Measurements from ENCODE around the gene PBOV1. TPM values are rescaled to one million over a fixed set of nuclear protein-coding genes. Genes with fewer than 3 reads are reported as not detected.

PBOV1 gene
- not detected in 2 replicates for total RNA-seq (2014; rRNA removed; shearing (Covaris generic))

DNA sequence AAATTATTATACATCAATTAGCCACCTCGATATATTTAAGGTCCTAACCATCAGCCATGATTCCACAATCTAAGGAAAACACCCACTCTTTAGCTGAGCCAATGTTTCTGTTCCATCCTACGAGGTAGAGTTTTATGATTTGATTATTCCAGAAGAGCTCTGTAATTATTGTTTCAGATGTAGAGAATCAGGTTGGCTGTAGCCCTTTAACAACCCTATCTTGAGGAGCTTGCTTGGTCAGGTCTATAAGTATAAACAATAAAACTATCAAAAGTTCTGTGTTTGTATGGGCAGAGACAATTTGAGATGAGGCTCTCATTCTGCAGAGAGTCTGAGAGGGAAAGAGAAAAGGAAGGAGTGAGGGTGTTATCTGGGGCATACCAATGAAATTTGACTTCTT is at the start of gene PBOV1:
Gene PBOV1, minus strand, starts transcription at position 43 of the 400 bp plus-strand sequence. CDS start 96 bp downstream, outside the sequence.
- Histone ChIP-seq H3K9me3 (replicated peaks) (no peaks in the 10 kb centered on the region), H3K27ac (no peak within 1 kb of the TSS)
- no peak for DNase-seq

DNA sequence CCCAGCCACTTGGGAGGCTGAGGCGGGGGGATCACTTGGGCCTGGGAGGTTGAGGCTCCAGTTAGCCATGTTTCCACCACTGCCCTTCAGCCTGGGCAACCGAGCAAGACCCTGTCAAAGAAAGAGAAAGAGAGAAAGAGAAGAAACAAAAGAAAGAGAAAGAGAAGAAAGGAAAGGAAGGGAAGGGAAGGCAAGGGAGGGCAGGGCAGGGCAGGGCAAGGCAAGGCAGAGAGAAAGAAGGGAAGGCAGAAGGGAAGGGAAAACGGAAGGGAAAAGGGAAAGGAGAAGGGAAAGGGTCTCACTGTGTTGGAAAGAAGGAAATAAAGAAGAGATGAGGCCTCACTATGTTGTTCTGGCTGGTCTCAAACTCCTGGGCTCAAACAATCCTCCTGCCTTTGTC is 47.8 kb upstream of the PBOV1 start:
- DNase-seq: no peak
- H3K27ac ChIP-seq: no peak overlapping the region
- H3K9me3 ChIP-seq (replicated peaks): no peaks in the 10 kb centered on the region
- no peak overlapping the region for H3K4me3 ChIP-seq
- H3K27me3 ChIP-seq: no peaks in the 10 kb centered on the region
- no peaks in the 10 kb centered on the region for H3K4me1 ChIP-seq
- H3K36me3 ChIP-seq: no peaks in the 10 kb centered on the region

More for the DNA sequence above, at the start of gene PBOV1:
- H3K4me3 ChIP-seq: no peak within 1 kb of the TSS
- no peaks in the 10 kb centered on the region for H3K36me3 ChIP-seq
- H3K4me1 ChIP-seq: no peaks in the 10 kb centered on the region
- no peaks in the 10 kb centered on the region for H3K27me3 ChIP-seq

DNA sequence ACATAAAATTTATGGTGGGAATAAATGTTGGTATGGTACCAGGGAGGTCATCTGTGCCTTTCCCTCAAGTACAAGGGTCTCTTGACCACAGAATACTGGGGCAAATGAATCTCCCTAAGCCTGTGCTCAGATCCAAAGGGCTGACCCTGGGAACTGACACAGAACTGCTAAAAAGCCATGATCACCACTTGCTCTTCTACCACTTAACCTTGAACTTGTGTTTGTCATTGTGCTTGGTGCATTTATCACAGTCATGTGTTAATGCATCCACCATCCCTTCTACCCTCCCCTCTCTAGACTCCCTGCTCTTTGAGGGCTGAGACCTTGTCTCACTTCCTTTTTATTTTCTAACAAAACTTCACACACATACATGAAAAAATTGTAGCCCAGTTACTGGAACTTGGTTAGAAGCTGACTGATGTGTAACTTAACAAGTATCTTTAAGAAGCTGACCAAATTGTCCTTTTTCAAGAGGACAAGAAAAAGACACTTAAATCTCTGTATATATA is 46.1 kb upstream of the PBOV1 start:
- H3K27ac ChIP-seq: no peak overlapping the region
- H3K4me1 ChIP-seq: no peaks in the 10 kb centered on the region
- no peak for DNase-seq
- H3K27me3 ChIP-seq: no peaks in the 10 kb centered on the region
- no peaks in the 10 kb centered on the region for H3K36me3 ChIP-seq
- H3K4me3 ChIP-seq: no peak overlapping the region
- no peaks in the 10 kb centered on the region for H3K9me3 ChIP-seq (replicated peaks)

DNA sequence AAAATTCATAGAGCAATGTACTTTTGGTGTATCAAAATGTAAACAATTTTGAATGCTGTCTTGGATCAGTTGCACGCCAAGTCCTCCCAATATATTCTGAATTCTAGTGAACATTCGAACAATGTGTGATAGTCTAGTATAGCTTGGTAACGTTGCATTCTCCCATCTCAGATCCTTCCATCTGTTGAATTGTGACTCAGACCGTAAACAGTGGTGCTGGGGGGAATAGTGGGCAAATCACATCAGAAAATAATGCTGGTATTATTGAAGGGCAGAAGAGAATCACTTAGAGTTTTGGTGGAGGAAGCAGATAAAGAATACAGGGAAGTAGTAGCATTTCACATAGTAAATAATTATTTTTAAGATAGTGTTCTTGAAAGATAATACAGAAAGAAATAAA is 45.7 kb upstream of the PBOV1 start:
- no peaks in the 10 kb centered on the region for H3K4me1 ChIP-seq
- no peak overlapping the region for H3K4me3 ChIP-seq
- H3K9me3 ChIP-seq (replicated peaks): no peaks in the 10 kb centered on the region
- H3K36me3 ChIP-seq: no peaks in the 10 kb centered on the region
- no peaks in the 10 kb centered on the region for H3K27me3 ChIP-seq
- H3K27ac ChIP-seq: no peak overlapping the region
- DNase-seq: no peak

DNA sequence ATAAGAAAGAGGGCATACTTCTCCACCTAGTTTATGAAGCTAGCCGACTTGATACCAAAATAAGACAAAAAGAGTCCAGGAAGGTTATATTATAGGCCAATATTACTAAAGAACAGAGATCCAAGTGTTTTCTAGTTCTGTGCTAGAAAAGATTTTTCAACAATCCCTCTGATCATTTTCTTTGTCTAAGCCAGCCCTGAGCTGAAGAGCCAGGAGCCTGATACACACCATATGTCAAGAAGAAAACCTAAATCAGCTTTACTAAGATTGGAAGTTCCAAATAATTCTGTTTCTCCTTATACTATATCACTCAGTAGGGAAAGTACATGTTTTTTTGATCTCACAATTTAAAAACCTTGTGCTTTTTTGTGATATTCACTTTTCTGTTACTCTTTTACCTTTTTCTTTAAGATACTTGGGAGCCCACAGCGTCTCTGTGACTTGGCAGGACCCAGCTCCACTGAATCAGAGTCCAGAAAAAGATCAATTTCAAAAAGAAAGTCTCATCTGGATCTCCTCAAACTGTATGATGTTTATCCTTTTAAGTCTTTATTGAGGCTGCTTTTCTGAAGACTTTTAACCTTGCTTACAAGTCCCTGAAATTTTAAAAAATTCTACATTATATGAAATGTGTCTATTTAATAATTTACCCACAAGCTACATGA is 43.0 kb upstream of the PBOV1 start:
- Histone ChIP-seq H3K36me3 (no peaks in the 10 kb centered on the region), H3K27ac (no peak overlapping the region), H3K4me1 (no peaks in the 10 kb centered on the region), H3K27me3 (no peaks in the 10 kb centered on the region), H3K9me3 (replicated peaks) (no peaks in the 10 kb centered on the region), H3K4me3 (no peak overlapping the region)
- DNase-seq: no peak

DNA sequence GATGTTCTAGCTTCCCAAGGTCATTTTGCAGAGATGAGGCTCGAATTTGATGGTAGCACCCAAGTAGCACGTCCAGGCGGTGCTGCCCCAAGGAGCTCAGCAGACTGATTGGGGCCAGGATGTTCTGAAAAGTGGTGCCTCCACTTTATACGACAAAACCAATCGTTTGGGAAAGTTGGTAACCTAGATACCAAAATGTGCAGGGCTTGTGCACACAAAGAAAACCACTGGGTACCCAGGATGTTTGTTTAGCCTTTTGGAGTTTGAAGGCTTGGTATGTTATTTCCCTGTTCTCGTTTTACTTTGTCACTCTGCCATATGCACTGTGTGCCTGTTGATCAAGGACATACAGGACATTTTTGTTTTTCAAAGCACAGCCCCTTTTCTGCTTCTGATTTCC is 40.7 kb upstream of the PBOV1 start:
- no peaks in the 10 kb centered on the region for H3K9me3 ChIP-seq (replicated peaks)
- H3K4me3 ChIP-seq: no peak overlapping the region
- no peak overlapping the region for H3K27ac ChIP-seq
- H3K27me3 ChIP-seq: no peaks in the 10 kb centered on the region
- no peaks in the 10 kb centered on the region for H3K36me3 ChIP-seq
- H3K4me1 ChIP-seq: no peaks in the 10 kb centered on the region
- DNase-seq: no peak

DNA sequence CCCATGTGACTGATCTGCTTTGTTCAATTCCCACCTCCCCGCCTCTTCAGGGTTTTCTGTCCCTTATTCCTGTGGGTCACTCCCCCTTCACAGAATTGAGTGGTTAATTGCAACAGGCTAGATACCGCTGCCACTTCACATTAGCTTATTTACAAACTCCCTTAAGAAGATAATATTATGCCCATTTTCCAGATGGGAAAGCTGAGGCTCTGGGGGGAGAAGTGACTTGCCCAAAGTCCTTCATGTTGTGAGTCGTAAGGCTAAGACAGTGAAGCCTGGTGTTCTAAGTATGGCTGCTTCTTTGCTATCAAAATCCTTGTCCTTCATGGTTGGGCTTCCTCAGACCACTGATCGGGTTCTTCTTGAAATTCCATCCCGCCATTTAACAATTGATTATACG is 39.9 kb upstream of the PBOV1 start:
- no peak for DNase-seq
- no peak overlapping the region for H3K27ac ChIP-seq
- H3K4me3 ChIP-seq: no peak overlapping the region
- H3K36me3 ChIP-seq: no peaks in the 10 kb centered on the region
- H3K9me3 ChIP-seq (replicated peaks): no peaks in the 10 kb centered on the region
- no peaks in the 10 kb centered on the region for H3K4me1 ChIP-seq
- no peaks in the 10 kb centered on the region for H3K27me3 ChIP-seq

DNA sequence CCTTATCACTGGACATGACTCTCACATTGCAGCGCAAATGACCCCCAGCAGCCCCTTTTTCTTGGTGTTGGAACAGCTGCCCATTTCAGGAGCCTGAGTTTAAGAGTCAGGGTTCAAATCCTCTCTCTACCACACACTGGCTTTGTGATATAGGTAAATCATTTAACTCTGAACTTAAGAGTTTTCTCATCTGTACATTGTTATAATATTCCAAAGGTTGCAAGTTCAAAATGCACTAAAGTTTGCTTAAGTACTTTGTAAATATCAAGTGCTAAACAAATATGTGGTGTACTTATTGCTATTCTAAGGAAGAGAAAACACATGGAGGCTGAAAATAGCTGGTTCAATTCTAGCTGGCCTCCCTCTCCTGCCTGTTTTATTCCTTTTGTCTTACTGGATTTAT is 39.3 kb upstream of the PBOV1 start:
- Histone ChIP-seq H3K27ac (no peak overlapping the region), H3K4me3 (no peak overlapping the region)

DNA sequence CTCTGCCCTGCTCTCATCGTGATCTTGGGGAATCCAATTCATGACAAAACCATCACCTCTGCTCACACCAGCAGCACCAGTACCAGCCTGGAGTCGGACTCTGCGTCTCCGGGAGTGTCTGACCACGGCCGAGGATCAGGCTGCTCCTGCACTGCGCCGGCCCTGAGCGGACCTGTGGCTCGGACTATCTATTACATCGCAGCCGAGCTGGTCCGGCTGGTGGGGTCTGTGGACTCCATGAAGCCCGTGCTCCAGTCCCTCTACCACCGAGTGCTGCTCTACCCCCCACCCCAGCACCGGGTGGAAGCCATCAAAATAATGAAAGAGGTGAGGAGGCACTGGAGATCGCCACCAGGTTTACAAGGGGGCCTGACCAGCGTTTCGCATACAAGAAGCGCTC is 37.2 kb upstream of the PBOV1 start:
- Histone ChIP-seq H3K27me3 (no peaks in the 10 kb centered on the region), H3K36me3 (no peaks in the 10 kb centered on the region), H3K27ac (no peak overlapping the region), H3K4me1 (no peaks in the 10 kb centered on the region), H3K4me3 (no peak overlapping the region), H3K9me3 (replicated peaks) (no peaks in the 10 kb centered on the region)
- DNase-seq: no peak

More for the DNA sequence above, 39.3 kb upstream of the PBOV1 start:
- no peaks in the 10 kb centered on the region for H3K27me3 ChIP-seq
- no peaks in the 10 kb centered on the region for H3K9me3 ChIP-seq (replicated peaks)
- DNase-seq: no peak
- no peaks in the 10 kb centered on the region for H3K36me3 ChIP-seq
- no peaks in the 10 kb centered on the region for H3K4me1 ChIP-seq

DNA sequence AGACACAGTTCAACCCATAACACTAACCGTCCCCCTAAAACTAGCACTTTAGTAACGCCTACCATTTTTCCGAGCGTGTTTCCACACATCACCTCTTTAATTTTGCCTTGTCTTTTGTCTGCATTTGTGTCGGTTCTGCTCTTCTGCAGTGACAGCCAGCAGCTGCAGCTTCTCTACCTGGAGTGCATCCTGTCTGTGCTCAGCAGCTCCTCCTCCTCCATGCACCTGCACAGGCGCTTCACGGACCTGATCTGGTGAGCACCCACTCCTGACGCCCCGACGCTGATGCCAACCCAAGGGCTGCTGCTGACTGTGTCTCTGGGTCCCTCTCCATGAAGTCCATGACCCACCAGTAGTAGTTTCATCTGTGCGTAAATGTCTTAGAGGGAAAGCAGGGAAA is 35.4 kb upstream of the PBOV1 start:
- Histone ChIP-seq H3K4me3 (no peak overlapping the region), H3K27ac (no peak overlapping the region), H3K36me3 (no peaks in the 10 kb centered on the region), H3K4me1 (no peaks in the 10 kb centered on the region; the same call in 1 of the 2 replicates), H3K27me3 (no peaks in the 10 kb centered on the region), H3K9me3 (replicated peaks) (no peaks in the 10 kb centered on the region)
- DNase-seq: no peak

DNA sequence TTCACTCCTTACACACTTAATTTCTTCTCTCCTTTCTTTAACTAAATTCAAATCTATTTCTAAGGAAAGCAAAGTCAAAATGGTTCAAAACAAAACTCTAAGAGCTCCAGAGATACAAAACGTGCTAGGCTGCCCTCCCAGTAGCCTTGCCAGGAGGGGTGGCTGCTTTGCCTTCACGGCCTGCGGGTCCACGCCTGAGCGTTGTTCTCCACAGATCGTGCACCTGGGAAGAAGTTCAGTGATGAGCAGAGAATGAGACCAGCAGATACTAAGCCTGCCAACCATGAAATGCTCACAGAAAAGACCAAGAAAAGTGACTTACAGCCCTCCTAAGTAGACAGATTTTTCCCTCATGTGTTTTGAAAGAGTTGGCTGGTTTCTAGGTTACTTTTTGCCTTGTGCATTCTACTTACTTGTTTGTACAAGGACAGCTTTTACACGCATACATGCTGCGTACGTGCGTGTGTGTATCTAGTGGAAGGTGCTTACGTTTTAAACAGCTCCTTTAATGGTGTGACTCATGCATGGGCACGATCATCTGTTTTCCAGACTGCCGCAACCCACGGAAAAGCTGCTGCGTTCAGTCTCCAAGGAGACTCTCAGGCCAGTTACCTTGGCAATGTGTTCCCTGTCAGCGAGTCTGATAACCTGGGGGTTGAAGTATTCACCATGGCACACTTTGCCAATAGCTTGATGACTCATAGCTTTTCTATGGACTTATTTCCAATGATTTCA is 32.4 kb upstream of the PBOV1 start:
- Histone ChIP-seq H3K36me3 (no peaks in the 10 kb centered on the region), H3K27me3 (no peaks in the 10 kb centered on the region), H3K4me3 (no peak overlapping the region), H3K4me1 (peaks cover 25% of the 10 kb centered on the region), H3K9me3 (replicated peaks) (no peaks in the 10 kb centered on the region), H3K27ac (no peak overlapping the region)
- DNase-seq: no peak

DNA sequence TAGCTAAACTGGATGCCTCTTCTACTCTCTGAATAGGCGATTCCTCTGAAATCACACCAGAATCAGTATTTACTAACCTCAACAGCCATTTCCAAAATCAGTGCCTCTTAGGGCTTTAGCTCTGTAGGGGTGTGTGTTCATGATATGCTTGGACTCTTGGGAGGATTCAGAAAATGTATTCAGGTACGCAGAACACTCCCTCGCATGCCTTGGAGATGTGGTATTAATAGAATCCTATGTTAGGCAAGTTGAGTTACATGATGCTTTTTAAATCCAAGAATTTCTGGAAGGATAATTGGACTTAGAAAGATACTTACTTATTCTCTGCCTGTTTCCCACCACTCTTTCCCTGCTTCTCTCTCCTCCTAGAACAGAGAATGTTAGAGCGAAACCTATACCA is 31.8 kb upstream of the PBOV1 start:
- H3K4me3 ChIP-seq: no peak overlapping the region
- no peak overlapping the region for H3K27ac ChIP-seq
- no peaks in the 10 kb centered on the region for H3K36me3 ChIP-seq
- H3K9me3 ChIP-seq (replicated peaks): no peaks in the 10 kb centered on the region
- no peak for DNase-seq
- H3K4me1 ChIP-seq: peaks cover 30% of the 10 kb centered on the region
- H3K27me3 ChIP-seq: no peaks in the 10 kb centered on the region

DNA sequence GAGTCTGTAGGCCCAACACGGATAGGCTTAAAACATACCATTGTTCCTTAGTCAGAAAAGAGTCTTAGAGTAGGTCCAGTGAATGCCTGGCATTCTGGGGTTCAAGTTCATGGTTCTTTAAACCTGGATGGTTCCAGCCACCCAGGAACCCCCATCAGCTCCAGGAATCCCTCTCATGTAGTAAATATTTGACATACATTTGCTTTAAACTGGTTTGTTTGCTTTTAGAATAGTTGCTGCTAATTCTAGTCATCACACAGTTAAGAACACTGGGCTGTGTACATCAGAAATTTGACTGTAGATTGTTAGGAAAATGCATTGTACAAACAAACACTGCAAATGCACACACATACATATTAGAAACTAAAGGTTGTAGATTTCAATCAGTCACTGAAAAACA is 30.6 kb upstream of the PBOV1 start:
- DNase-seq: no peak

DNA sequence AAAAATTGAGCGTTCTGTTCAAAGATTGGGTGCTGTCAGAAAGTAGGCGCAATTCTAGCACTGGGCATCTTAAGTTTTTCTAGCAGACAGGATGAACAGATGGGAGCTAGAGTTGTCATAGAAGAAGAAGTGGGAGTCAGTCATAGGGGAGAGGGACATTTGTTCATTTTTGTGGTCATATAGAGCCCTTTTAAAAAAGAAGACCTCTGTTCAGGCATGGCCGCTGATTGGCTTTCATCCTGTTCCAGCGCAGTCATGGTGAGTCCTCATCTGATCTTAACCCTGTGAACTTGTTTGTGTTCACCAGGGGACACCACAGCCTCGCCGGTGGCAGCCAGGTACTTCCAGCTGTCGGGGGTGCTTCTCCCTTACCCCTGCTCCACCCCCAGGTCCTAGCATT is 29.7 kb upstream of the PBOV1 start:
- H3K9me3 ChIP-seq (replicated peaks): no peaks in the 10 kb centered on the region
- no peak overlapping the region for H3K4me3 ChIP-seq
- no peaks in the 10 kb centered on the region for H3K36me3 ChIP-seq
- peak overlapping the region; percentile 74 for H3K27ac ChIP-seq
- no peaks in the 10 kb centered on the region for H3K27me3 ChIP-seq
- DNase-seq: peak; percentile 37 to 62
- H3K4me1 ChIP-seq: peaks cover 36% of the 10 kb centered on the region

More for the DNA sequence above, 30.6 kb upstream of the PBOV1 start:
- H3K4me1 ChIP-seq: peaks cover 30% of the 10 kb centered on the region
- H3K27me3 ChIP-seq: no peaks in the 10 kb centered on the region
- no peak overlapping the region for H3K27ac ChIP-seq
- H3K4me3 ChIP-seq: no peak overlapping the region
- H3K9me3 ChIP-seq (replicated peaks): no peaks in the 10 kb centered on the region
- no peaks in the 10 kb centered on the region for H3K36me3 ChIP-seq

DNA sequence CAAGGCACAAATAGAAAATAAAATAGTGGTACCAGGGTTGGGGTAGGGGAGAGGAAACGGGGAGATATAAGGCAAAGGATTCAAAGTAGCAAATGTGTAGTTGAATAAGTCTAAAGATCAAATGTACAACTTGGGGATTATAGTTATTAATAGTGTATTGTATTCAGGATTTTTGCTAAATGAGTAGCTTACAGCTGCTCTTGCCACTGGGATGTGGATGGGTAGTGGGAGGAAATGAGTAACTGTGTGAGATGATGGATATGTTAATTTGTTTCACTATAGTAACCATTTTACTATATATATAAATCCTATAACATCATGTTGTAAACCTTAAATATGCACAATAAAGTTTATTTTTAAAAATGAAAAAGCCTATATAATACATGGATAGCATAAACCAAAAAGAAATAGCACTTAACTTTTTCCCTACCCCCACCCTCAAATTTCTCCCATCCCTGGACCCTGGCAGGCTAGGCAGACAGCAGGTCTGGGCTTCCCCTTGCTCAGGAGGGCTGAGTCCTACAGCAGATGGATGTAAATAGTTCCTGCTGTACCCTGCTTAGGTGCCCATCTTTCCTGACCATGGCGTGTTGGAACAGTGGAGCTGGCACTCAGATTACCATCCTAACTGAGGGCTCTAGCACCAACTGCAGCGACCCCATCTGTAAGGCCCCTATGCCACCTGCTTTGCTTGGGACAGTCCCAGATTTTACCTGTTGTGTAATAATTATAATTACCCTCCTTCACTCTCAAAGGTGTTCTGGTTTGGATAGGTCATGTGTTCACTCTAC is 28.6 kb upstream of the PBOV1 start:
- H3K27me3 ChIP-seq: no peaks in the 10 kb centered on the region
- no peak overlapping the region for H3K4me3 ChIP-seq
- DNase-seq: peak; percentile 14 to 57
- no peaks in the 10 kb centered on the region for H3K36me3 ChIP-seq
- peaks cover 47% of the 10 kb centered on the region for H3K4me1 ChIP-seq
- H3K9me3 ChIP-seq (replicated peaks): no peaks in the 10 kb centered on the region
- H3K27ac ChIP-seq: peak overlapping the region; percentile 74

Measured in SJCRH30 (cell line).